Activated CD8-positive, alpha-beta memory T cell treated with anti-CD3 and anti-CD28 coated beads, Interleukin-2, amount 10 ng/mL, durations not matched to agents 7 days and 5 days (primary cell): ENCODE data around the gene FBXW7. TPM values are rescaled to one million over a fixed set of nuclear protein-coding genes. Genes with fewer than 3 reads are reported as not detected.
"Not testable (repeated sequence)": the region's sequence is repeated elsewhere in the genome, so short reads cannot be mapped to it uniquely, and the experiment has no call there.

Experiments used
- ATAC-seq: fragments of 150-1000 bp; cut with Tn5 transposase; one replicate; pipeline ENCODE4 v1.10.0; 2021; ENCODE audit warnings: moderate library complexity
- CTCF ChIA-PET: fragments of 350-600 bp; sonication (Branson Sonifier 250); formaldehyde crosslinking; loops from one replicate; lab custom pipeline; 2021; ENCODE audit warnings: antibody characterized with exemption; lab: Charles Lee
- DNase-seq: peaks from one replicate; pipeline ENCODE4 v3.0.0-alpha.2; 2020
- H3K27ac Mint-ChIP-seq: one replicate; pipeline ENCODE4 v1.8.0; 2021; ENCODE audit warnings: mild to moderate bottlenecking, mixed read lengths
- H3K27me3 Mint-ChIP-seq: one replicate; pipeline ENCODE4 v1.8.0; 2021; ENCODE audit warnings: mixed read lengths
- H3K36me3 Mint-ChIP-seq: one replicate; pipeline ENCODE4 v1.8.0; 2021; ENCODE audit warnings: mild to moderate bottlenecking, mixed read lengths
- H3K4me1 Mint-ChIP-seq: one replicate; pipeline ENCODE4 v1.8.0; 2021; ENCODE audit warnings: mixed read lengths
- H3K4me3 Mint-ChIP-seq: one replicate; pipeline ENCODE4 v1.8.0; 2021; ENCODE audit warnings: mild to moderate bottlenecking, moderate library complexity, mixed read lengths
- H3K9me3 Mint-ChIP-seq: one replicate; pipeline ENCODE4 v1.8.0; 2022; ENCODE audit warnings: low read depth, mixed read lengths
- total RNA-seq, 2 experiments: library from RNA; stranded (reverse); gene quantifications; one replicate each; pipeline ENCODE4 v1.2.3, GENCODE V29; 2021

Gene FBXW7
- total RNA-seq, 2 experiments from 2014 or later, result 49.3 to 62.9 TPM

DNA sequence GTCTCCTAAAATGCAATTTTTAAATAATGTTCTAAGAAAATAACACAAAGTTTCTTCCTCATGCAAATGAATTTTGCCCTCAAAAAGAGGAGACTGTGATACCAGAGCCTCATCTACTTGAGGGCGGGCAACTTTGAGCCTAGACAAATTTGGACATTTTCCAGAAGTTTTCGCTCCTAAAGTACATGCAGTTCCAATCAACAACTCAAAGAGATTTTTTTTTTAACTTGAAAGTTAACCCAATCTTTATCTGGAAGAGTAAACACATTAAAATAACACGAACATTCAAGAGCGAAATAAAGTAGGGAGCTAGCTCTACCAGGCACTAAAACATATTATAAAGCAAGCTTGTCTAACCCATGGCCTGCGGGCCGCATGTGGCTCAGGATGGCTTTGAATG lies 29.4 kb upstream of the FBXW7 start:
- ATAC-seq (no peak), DNase-seq (no peak)
- H3K4me1 Mint-ChIP-seq, result peaks cover 9% of the 10 kb centered on the region
- H3K27me3 Mint-ChIP-seq, result no peaks in the 10 kb centered on the region
- H3K9me3 Mint-ChIP-seq, result no peaks in the 10 kb centered on the region
- no peak overlapping the region for H3K27ac Mint-ChIP-seq
- CTCF ChIA-PET, result interaction anchor here (1.1 to 1.2 kb wide), 3 partner anchors 9 to 111 kb away, joined by 3 to 4 read pairs (median 3); no protein-coding TSS in a partner anchor
- H3K4me3 Mint-ChIP-seq, result no peak overlapping the region
- no peaks in the 10 kb centered on the region for H3K36me3 Mint-ChIP-seq

DNA sequence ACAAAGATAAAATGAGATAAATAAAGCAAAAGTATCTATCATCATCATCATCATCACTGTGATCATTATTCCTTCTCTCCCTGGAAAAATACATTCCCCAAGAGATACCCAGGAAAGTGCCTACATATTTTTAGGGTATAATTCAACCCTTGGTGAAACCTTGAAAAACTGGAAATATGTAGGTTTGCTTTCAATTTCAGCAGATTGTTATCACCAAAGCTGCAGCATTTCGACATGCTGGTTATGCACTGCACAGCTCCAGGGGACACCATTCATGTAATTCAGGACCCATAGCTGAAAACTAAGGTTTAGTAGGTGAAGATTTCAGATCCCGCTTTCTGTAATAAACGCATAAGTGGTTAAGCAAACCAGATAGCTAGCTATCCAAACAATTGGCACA lies 28.4 kb upstream of the FBXW7 start:
- DNase-seq, result no peak
- Mint-ChIP-seq H3K27me3 (no peaks in the 10 kb centered on the region), H3K4me1 (peaks cover 9% of the 10 kb centered on the region), H3K27ac (no peak overlapping the region), H3K4me3 (no peak overlapping the region), H3K36me3 (no peaks in the 10 kb centered on the region), H3K9me3 (no peaks in the 10 kb centered on the region)
- no peak for ATAC-seq
- CTCF ChIA-PET, result no interaction called here

GRCh38 chr4:152563209-152563608 lies 27.3 kb upstream of the FBXW7 start:
- no peak for ATAC-seq

DNA sequence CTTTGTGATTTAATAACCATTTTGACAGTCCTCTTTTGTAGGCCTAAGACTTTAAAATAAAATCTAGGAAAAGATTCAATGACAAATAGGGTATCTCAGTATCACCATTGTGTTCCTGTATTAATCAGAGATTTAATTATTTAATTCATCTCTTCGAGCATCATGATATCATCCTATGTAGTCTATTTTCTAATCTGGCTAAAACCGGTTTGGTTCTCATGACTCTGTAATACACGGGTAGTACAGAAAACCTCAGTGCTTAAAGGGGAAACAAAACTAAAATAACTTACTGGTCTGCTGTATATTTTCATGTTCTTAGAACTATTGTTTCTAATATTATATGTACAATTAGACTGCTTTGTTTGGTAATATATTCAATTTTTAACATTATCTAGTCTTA lies 23.7 kb upstream of the FBXW7 start:
- Mint-ChIP-seq H3K4me1 (peaks cover 31% of the 10 kb centered on the region), H3K4me3 (no peak overlapping the region), H3K27ac (no peak overlapping the region), H3K36me3 (peaks cover 3% of the 10 kb centered on the region), H3K9me3 (no peaks in the 10 kb centered on the region), H3K27me3 (no peaks in the 10 kb centered on the region)
- no peak for ATAC-seq
- CTCF ChIA-PET, result no interaction called here
- no peak for DNase-seq

More at GRCh38 chr4:152563209-152563608, 27.3 kb upstream of the FBXW7 start:
- DNase-seq, result no peak
- Mint-ChIP-seq H3K27me3 (no peaks in the 10 kb centered on the region), H3K9me3 (no peaks in the 10 kb centered on the region), H3K4me3 (no peak overlapping the region), H3K36me3 (no peaks in the 10 kb centered on the region), H3K4me1 (peaks cover 9% of the 10 kb centered on the region), H3K27ac (no peak overlapping the region)
- CTCF ChIA-PET, result no interaction called here

DNA sequence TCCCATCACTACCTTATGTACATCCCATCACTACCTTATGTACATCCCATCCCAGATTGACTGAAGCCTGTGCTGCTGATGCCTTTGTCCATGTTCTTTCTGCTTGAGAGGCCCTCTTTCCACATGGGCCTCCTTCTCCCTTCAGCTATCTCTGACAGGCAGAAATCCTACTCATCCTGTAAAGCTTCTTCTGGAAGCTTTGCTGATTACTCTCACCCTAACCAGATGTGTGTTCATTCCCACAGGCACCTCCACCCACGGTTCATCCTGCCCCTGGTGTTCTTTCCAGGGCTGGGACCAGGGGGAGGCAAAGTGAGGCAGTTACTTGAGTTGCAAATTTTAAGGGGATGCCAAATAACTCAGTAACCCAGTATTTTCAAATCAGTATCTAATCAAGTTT lies 22.5 kb upstream of the FBXW7 start:
- ATAC-seq (no peak), DNase-seq (no peak)
- Mint-ChIP-seq H3K4me3 (no peak overlapping the region), H3K9me3 (no peaks in the 10 kb centered on the region), H3K36me3 (peaks cover 3% of the 10 kb centered on the region), H3K27me3 (no peaks in the 10 kb centered on the region), H3K27ac (no peak overlapping the region), H3K4me1 (peaks cover 41% of the 10 kb centered on the region)
- CTCF ChIA-PET, result no interaction called here

DNA sequence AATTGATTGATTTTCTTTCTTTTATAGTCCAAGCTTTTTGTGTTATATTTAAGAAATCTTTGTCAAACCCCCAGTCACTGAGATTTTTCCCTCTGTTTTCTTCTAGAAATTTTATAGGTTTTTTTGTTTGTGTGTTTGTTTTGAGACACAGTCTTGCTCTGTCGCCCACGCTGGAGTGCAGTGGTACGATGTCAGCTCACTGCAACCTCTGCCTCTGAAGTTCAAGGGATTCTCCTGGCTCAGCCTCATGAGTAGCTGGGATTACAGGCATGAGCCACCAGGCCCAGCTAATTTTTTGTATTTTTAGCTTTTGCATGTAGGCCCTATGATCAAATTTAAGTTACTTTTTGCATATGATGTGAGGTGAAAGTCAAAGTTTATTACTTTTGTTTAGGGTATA lies 20.9 kb upstream of the FBXW7 start:
- H3K27me3 Mint-ChIP-seq, result no peaks in the 10 kb centered on the region
- CTCF ChIA-PET, result interaction anchor here (1.0 to 5.3 kb wide), 3 partner anchors 9 to 56 kb away, joined by 4 to 54 read pairs (median 4); partner anchors contain the start of gene FBXW7
- no peaks in the 10 kb centered on the region for H3K9me3 Mint-ChIP-seq
- H3K27ac Mint-ChIP-seq, result peak overlapping the region; percentile 89
- H3K4me1 Mint-ChIP-seq, result peaks cover 47% of the 10 kb centered on the region
- H3K36me3 Mint-ChIP-seq, result peaks cover 5% of the 10 kb centered on the region
- DNase-seq (no peak), ATAC-seq (no peak)
- H3K4me3 Mint-ChIP-seq, result peak overlapping the region; percentile 66

DNA sequence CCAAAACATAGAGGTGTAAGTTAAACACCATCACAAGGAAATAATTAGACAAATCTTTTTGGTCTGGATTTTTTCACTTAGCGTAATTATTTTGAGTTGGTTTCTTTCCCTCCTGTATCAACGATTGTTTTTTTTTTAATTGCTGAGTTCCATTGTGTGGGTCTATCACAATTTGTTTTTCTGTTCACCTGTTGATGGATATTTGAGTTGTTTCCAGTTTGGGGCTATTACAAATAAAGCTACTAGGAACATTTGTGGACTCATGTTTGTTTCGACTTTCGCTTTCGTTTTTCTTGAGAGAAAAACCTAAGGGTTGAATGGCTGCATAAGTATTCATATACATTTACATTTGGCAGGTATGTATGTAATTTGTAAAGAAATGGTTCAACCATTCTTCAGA lies 20.4 kb upstream of the FBXW7 start:
- H3K36me3 Mint-ChIP-seq, result peaks cover 10% of the 10 kb centered on the region
- H3K4me1 Mint-ChIP-seq, result peaks cover 50% of the 10 kb centered on the region
- H3K9me3 Mint-ChIP-seq, result no peaks in the 10 kb centered on the region
- H3K27me3 Mint-ChIP-seq, result no peaks in the 10 kb centered on the region
- CTCF ChIA-PET, result interaction anchor here (1.0 to 5.3 kb wide), 3 partner anchors 10 to 55 kb away, joined by 4 to 54 read pairs (median 4); partner anchors contain the start of gene FBXW7
- H3K27ac Mint-ChIP-seq, result peak overlapping the region; percentile 89
- DNase-seq (no peak), ATAC-seq (peak; percentile 30)
- H3K4me3 Mint-ChIP-seq, result peak overlapping the region; percentile 66

DNA sequence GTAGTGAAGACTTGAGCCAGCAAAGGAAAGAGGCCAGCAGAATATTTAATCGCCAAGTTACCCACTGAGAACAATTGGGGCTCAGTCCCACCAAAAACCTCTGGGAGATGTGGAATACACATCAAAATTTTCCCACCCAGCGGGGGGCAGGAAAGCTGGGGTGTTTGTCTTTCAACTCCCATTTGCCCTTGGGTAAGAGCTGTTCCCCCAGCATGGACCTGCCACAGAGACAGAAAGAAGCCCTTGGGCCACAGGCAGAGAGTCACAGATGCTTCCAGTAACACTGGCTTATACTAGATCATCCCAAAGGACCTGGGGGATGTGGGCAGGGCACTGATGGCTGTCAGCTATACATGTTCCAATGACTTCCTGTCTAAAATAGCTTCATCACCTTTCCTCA lies 18.9 kb upstream of the FBXW7 start:
- H3K4me1 Mint-ChIP-seq, result peaks cover 48% of the 10 kb centered on the region
- CTCF ChIA-PET, result interaction anchor here (0.7 to 5.3 kb wide), 6 partner anchors 10 to 531 kb away, joined by 3 to 54 read pairs (median 4); partner anchors contain the start of gene FBXW7
- no peak for DNase-seq
- ATAC-seq, result no peak
- H3K36me3 Mint-ChIP-seq, result peaks cover 10% of the 10 kb centered on the region
- no peaks in the 10 kb centered on the region for H3K9me3 Mint-ChIP-seq
- H3K4me3 Mint-ChIP-seq, result peak overlapping the region; percentile 69
- peak overlapping the region; percentile 89 for H3K27ac Mint-ChIP-seq
- H3K27me3 Mint-ChIP-seq, result no peaks in the 10 kb centered on the region

DNA sequence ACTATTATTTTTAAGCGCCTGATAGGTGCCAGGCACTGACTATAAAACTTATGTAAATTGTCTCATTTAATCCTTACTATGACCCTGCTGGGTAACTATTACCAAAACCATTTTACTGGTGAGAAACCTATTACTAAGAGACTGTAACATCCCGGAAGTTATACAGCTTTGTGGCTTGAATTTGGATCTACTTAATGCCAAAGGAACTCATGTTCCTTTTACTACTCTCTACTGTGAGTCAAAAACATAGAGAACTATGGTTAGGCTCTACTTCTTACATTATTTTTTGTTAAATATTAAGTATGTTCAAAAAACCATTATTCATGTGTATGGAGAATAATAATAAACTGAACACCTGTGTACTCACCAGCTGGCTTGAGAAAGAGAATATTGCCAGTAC lies 14.8 kb upstream of the FBXW7 start:
- Mint-ChIP-seq H3K36me3 (peaks cover 10% of the 10 kb centered on the region), H3K4me1 (peaks cover 39% of the 10 kb centered on the region)
- not testable (repeated sequence) for H3K27ac Mint-ChIP-seq, H3K9me3 Mint-ChIP-seq, H3K27me3 Mint-ChIP-seq, DNase-seq, ATAC-seq, H3K4me3 Mint-ChIP-seq
- CTCF ChIA-PET, result interaction anchor here (1.6 kb wide), 1 partner anchor 14 kb away, joined by 5 read pairs; no protein-coding TSS in a partner anchor

DNA sequence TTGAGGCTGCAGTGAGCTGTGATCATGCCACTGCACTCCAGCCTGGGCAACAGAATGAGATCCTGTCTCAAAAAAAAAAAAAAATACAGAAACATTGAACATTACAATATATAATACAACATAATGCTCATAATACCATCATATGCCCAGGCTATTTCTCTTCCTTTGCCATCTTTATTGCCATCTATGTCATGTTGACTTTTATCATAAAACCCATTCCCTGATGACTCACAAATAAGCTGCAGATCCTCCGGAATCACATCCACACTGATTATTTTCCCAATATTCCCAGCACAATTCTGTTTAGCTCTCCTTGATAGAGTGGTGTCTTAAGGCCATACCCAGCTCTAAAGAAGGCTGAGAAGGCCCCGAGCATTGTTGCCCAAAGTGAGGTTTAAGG lies 9.2 kb upstream of the FBXW7 start:
- ATAC-seq, result no peak
- Mint-ChIP-seq H3K36me3 (peaks cover 13% of the 10 kb centered on the region), H3K4me1 (peaks cover 12% of the 10 kb centered on the region), H3K4me3 (no peak overlapping the region), H3K9me3 (no peaks in the 10 kb centered on the region), H3K27me3 (no peaks in the 10 kb centered on the region), H3K27ac (no peak overlapping the region)
- DNase-seq, result no peak
- CTCF ChIA-PET, result interaction anchor here (0.9 to 1.3 kb wide), 3 partner anchors 9 to 44 kb away, joined by 4 to 5 read pairs (median 5); partner anchors contain the start of gene FBXW7

- not testable (repeated sequence) for H3K9me3 Mint-ChIP-seq, DNase-seq, H3K27me3 Mint-ChIP-seq, H3K27ac Mint-ChIP-seq, H3K4me3 Mint-ChIP-seq, ATAC-seq
- peaks cover 18% of the 10 kb centered on the region for H3K36me3 Mint-ChIP-seq
- CTCF ChIA-PET, result interaction anchor here (0.9 to 1.3 kb wide), 3 partner anchors 8 to 43 kb away, joined by 4 to 5 read pairs (median 5); partner anchors contain the start of gene FBXW7
- peaks cover 16% of the 10 kb centered on the region for H3K4me1 Mint-ChIP-seq
Measured at GRCh38 chr4:152544533-152544932, 8.6 kb upstream of the FBXW7 start.

- peaks cover 34% of the 10 kb centered on the region for H3K4me1 Mint-ChIP-seq
- CTCF ChIA-PET, result no interaction called here
- no peak overlapping the region for H3K4me3 Mint-ChIP-seq
- H3K9me3 Mint-ChIP-seq, result no peaks in the 10 kb centered on the region
- no peaks in the 10 kb centered on the region for H3K27me3 Mint-ChIP-seq
- peaks cover 28% of the 10 kb centered on the region for H3K36me3 Mint-ChIP-seq
- ATAC-seq (no peak), DNase-seq (no peak)
- no peak overlapping the region for H3K27ac Mint-ChIP-seq
Measured at GRCh38 chr4:152540941-152541340, 5.0 kb upstream of the FBXW7 start.

GRCh38 chr4:152540293-152540674 lies 4.4 kb upstream of the FBXW7 start:
- Mint-ChIP-seq H3K36me3 (peaks cover 28% of the 10 kb centered on the region), H3K27ac (no peak overlapping the region), H3K27me3 (no peaks in the 10 kb centered on the region), H3K4me1 (peaks cover 31% of the 10 kb centered on the region), H3K9me3 (no peaks in the 10 kb centered on the region), H3K4me3 (no peak overlapping the region)
- DNase-seq, result no peak
- ATAC-seq, result no peak
- CTCF ChIA-PET, result interaction anchor here (1.0 kb wide), 1 partner anchor 39 kb away, joined by 4 read pairs; no protein-coding TSS in a partner anchor

- H3K4me3 Mint-ChIP-seq, result no peak overlapping the region
- H3K27ac Mint-ChIP-seq, result no peak overlapping the region
- H3K4me1 Mint-ChIP-seq, result peaks cover 28% of the 10 kb centered on the region
- H3K9me3 Mint-ChIP-seq, result no peaks in the 10 kb centered on the region
- DNase-seq (no peak), ATAC-seq (no peak)
- H3K36me3 Mint-ChIP-seq, result peaks cover 26% of the 10 kb centered on the region
- CTCF ChIA-PET, result interaction anchor here (0.6 to 1.4 kb wide), 3 partner anchors 38 to 214 kb away, joined by 3 to 4 read pairs (median 4); no protein-coding TSS in a partner anchor
- H3K27me3 Mint-ChIP-seq, result no peaks in the 10 kb centered on the region
Measured at GRCh38 chr4:152539556-152540292, 3.8 kb upstream of the FBXW7 start.
